Brain (organoid and tissue), 1 donor: ENCODE results near the gene GPR83. TPM values are rescaled to one million over a fixed set of nuclear protein-coding genes. Genes with fewer than 3 reads are reported as not detected.

ENCODE experiments used
- polyA plus RNA-seq: library from polyadenylated mRNA; stranded (reverse); fragments of 350-450 nt; fragmentation: Illumina TruSeq; extraction: RNeasy Lipid Tissue Mini Kit (QIAGEN cat#74804); gene quantifications from one replicate; pipeline ENCODE4 v1.2.3, GENCODE V29; 2015; ENCODE audit warnings: low read depth, low replicate concordance; ENCODE audit not compliant: insufficient read depth

The GPR83 gene
- polyA plus RNA-seq, 1 donor from 2014 or later = 3.4 TPM

Other genes starting within 250 kb of the GPR83 start
- not detected for gene IZUMO1R, start 96.8 kb downstream of the GPR83 start, polyA plus RNA-seq
- 8.6 TPM for gene MRE11, start 92.4 kb upstream of the GPR83 start, polyA plus RNA-seq
- gene ANKRD49, start 92.6 kb upstream of the GPR83 start, polyA plus RNA-seq = 5.4 TPM
- gene C11orf97, start 111.0 kb upstream of the GPR83 start, polyA plus RNA-seq = not detected
- 0.76 TPM for gene FUT4, start 142.5 kb upstream of the GPR83 start, polyA plus RNA-seq
- gene PIWIL4, start 165.9 kb upstream of the GPR83 start, polyA plus RNA-seq = 0.44 TPM